ENCODE data around the gene FCRLB.
"Not testable (repeated sequence)": the region's sequence is repeated elsewhere in the genome, so short reads cannot be mapped to it uniquely, and the experiment has no call there.

Gene FCRLB

GRCh38 chr1:161723459-161724141 is 2.3 kb downstream of the FCRLB start:
- no peak for TF ChIP-seq CTCF (IDR thresholded peaks at IDR 0.05; ENCODE audit: insufficient read depth, low read length, poor library complexity, severe bottlenecking)
- DNase-seq (ENCODE audit: extremely low read depth, insufficient read length), result no peak
- H3K36me3 ChIP-seq (ENCODE audit: control insufficient read depth, insufficient read depth, low read length), result no peaks in the 10 kb centered on the region
- no peaks in the 10 kb centered on the region for H3K27me3 ChIP-seq (replicated peaks; ENCODE audit: control insufficient read depth, insufficient read depth, low read length)
- no peak overlapping the region for H3K4me3 ChIP-seq (replicated peaks; ENCODE audit: low read depth, low read length)

GRCh38 chr1:161725258-161725907 is 4.0 kb downstream of the FCRLB start:
- H3K36me3 ChIP-seq (ENCODE audit: control insufficient read depth, insufficient read depth, low read length); H3K27me3 ChIP-seq (replicated peaks; ENCODE audit: control insufficient read depth, insufficient read depth, low read length); DNase-seq (ENCODE audit: extremely low read depth, insufficient read length): not testable (repeated sequence)
- H3K4me3 ChIP-seq (replicated peaks; ENCODE audit: low read depth, low read length), result peak overlapping the region; percentile 87

GRCh38 chr1:161725908-161726472 is 4.6 kb downstream of the FCRLB start:
- Histone ChIP-seq H3K36me3 (ENCODE audit: control insufficient read depth, insufficient read depth, low read length) (no peaks in the 10 kb centered on the region), H3K27me3 (replicated peaks; ENCODE audit: control insufficient read depth, insufficient read depth, low read length) (no peaks in the 10 kb centered on the region), H3K4me3 (replicated peaks; ENCODE audit: low read depth, low read length) (peak overlapping the region; percentile 87)
- TF ChIP-seq CTCF (IDR thresholded peaks at IDR 0.05; ENCODE audit: insufficient read depth, low read length, poor library complexity, severe bottlenecking), result peak; percentile 1
- DNase-seq (ENCODE audit: extremely low read depth, insufficient read length), result peak; percentile 75

- no peaks in the 10 kb centered on the region for H3K36me3 ChIP-seq (ENCODE audit: control insufficient read depth, insufficient read depth, low read length)
- DNase-seq (ENCODE audit: extremely low read depth, insufficient read length), result peak; percentile 90
- no peak for TF ChIP-seq CTCF (IDR thresholded peaks at IDR 0.05; ENCODE audit: insufficient read depth, low read length, poor library complexity, severe bottlenecking)
Measured at GRCh38 chr1:161726473-161727255, 5.3 kb downstream of the FCRLB start.

GRCh38 chr1:161727256-161727924 is 6.0 kb downstream of the FCRLB start:
- Histone ChIP-seq H3K27me3 (replicated peaks; ENCODE audit: control insufficient read depth, insufficient read depth, low read length) (no peaks in the 10 kb centered on the region), H3K4me3 (replicated peaks; ENCODE audit: low read depth, low read length) (peak overlapping the region; percentile 87), H3K36me3 (ENCODE audit: control insufficient read depth, insufficient read depth, low read length) (no peaks in the 10 kb centered on the region)
- DNase-seq (ENCODE audit: extremely low read depth, insufficient read length), result no peak
- no peak for TF ChIP-seq CTCF (IDR thresholded peaks at IDR 0.05; ENCODE audit: insufficient read depth, low read length, poor library complexity, severe bottlenecking)

More at GRCh38 chr1:161726473-161727255, 5.3 kb downstream of the FCRLB start:
- no peaks in the 10 kb centered on the region for H3K27me3 ChIP-seq (replicated peaks; ENCODE audit: control insufficient read depth, insufficient read depth, low read length)
- H3K4me3 ChIP-seq (replicated peaks; ENCODE audit: low read depth, low read length), result peak overlapping the region; percentile 87

Measured in GM06990 (cell line).